ENCODE measurements around the gene YKT6.

YKT6 gene

GRCh38 chr7:44208085-44208484 is 7.3 kb downstream of the YKT6 start:
- H3K4me3 ChIP-seq (ENCODE audit: low read length), result no peak overlapping the region
- DNase-seq (ENCODE audit: low read depth), result no peak
- TF ChIP-seq CTCF (IDR thresholded peaks at IDR 0.05; ENCODE audit: insufficient read depth, low read depth, low read length, missing control alignments), result no peak

- H3K4me3 ChIP-seq (ENCODE audit: low read length), result no peak overlapping the region
- TF ChIP-seq CTCF (IDR thresholded peaks at IDR 0.05; ENCODE audit: insufficient read depth, low read depth, low read length, missing control alignments), result no peak
- DNase-seq (ENCODE audit: low read depth), result no peak
These were observed 9.3 kb downstream of the YKT6 start for GRCh38 chr7:44210107-44210506.

GRCh38 chr7:44211126-44211675 is 10.4 kb downstream of the YKT6 start:
- no peak overlapping the region for H3K4me3 ChIP-seq (ENCODE audit: low read length)
- TF ChIP-seq CTCF (IDR thresholded peaks at IDR 0.05; ENCODE audit: insufficient read depth, low read depth, low read length, missing control alignments), result no peak
- no peak for DNase-seq (ENCODE audit: low read depth)

GRCh38 chr7:44212018-44212417 is 11.2 kb downstream of the YKT6 start:
- no peak for TF ChIP-seq CTCF (IDR thresholded peaks at IDR 0.05; ENCODE audit: insufficient read depth, low read depth, low read length, missing control alignments)
- DNase-seq (ENCODE audit: low read depth), result no peak
- H3K4me3 ChIP-seq (ENCODE audit: low read length), result no peak overlapping the region

GRCh38 chr7:44212581-44213184 is 11.9 kb downstream of the YKT6 start:
- no peak for TF ChIP-seq CTCF (IDR thresholded peaks at IDR 0.05; ENCODE audit: insufficient read depth, low read depth, low read length, missing control alignments)
- no peak for DNase-seq (ENCODE audit: low read depth)
- no peak overlapping the region for H3K4me3 ChIP-seq (ENCODE audit: low read length)

- no peak for TF ChIP-seq CTCF (IDR thresholded peaks at IDR 0.05; ENCODE audit: insufficient read depth, low read depth, low read length, missing control alignments)
- DNase-seq (ENCODE audit: low read depth), result no peak
- no peak overlapping the region for H3K4me3 ChIP-seq (ENCODE audit: low read length)
These were observed 12.6 kb downstream of the YKT6 start for GRCh38 chr7:44213206-44213876.
